GM19328 (cell line): ENCODE data around the gene CXCL10.

Experiments used
- ATAC-seq: cut with Tn5 transposase; IDR thresholded peaks from one replicate; pipeline ENCODE4 v1.9.1; 2021; ENCODE audit warnings: mild to moderate bottlenecking, moderate library complexity; ENCODE audit not compliant: unreplicated experiment

Gene CXCL10

DNA sequence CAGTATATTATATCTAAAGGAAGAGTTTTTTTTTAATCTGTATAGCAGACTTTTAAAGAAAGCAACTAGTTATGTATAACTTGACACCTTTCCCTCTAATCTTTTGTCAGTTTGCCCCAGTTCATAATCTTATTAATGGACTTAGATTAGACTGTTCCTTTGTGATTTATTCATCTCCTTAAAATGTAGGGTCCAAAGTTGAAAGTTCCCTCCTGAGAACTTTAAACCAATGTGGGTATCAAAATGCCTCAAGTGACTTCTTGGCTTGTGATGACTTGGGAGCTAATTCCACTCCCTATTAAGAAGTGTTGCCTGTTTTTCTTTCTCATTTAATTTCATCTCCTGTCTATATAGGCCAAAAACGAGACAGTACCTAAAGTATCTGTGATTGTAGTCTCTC lies 26.2 kb downstream of the CXCL10 start:
- ATAC-seq = no peak

DNA sequence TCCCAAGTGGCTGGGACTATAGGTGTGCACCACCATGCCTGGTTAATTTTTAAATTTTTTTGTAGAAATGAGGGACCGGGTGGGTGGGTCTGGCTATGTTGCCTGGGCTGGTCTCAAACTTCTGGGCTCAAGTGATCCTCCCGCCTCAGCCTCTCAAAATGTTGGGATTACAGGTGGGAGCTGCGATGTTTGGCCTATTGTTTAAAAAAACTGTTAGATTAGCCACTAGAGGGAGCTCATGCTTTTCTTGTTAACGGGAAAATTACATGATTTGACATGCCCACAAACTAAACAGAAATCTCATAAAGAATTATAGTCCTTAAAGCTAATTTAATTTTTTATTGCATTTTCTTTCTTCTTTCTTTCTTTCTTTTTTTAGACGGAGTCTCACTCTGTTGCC lies 27.6 kb downstream of the CXCL10 start:
- ATAC-seq = no peak

DNA sequence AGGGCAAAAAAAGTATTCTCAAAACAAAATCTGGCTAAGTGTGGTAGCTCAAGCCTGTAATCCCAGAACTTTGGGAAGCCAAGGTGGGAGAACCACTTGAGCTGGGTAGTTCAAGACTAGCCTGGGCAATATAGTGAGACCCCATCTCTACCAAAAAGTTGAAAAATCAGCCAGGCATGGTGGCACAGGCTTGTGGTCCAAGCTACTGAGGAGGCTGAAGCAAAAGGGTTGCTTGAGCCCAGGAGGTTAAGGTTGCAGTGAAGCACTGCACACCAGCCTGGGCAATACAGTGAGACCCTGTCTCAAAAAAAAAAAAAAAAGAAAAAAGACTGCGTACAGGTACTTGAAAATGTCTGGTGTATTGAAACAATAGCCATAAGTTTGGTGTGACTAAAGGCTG lies 30.8 kb downstream of the CXCL10 start:
- ATAC-seq = no peak

DNA sequence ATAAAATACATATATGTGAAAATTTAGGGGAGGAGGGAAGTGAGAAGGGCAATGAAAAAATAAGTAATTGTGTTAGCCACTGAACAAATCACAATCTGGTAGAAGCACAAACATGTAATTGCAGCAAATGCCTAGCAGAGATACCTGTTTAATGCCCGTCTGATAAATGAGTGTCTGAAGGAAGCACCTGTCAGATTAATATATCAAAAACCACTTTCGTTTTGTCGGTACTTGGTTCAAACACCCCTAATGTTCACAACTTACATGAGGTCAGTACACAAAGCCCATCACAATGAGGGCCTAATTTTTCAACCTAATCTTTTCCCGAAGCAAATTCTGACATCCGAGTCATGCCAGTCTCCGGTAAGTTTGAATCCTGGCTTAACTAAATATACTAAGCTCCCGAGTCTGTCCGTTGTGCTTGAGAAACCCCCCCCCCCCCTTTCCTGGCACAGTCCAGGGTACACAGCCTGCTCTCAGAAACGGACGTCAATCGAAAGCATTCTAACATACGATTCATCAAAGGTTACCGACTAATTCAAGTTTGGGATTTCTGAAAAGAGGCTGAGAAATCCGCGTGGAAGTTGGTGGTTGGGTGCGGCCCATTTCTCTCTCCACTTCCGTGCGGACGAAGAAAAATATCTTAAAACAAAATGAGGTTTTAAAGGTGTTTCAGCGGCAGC lies 33.3 kb downstream of the CXCL10 start:
- no peak for ATAC-seq

DNA sequence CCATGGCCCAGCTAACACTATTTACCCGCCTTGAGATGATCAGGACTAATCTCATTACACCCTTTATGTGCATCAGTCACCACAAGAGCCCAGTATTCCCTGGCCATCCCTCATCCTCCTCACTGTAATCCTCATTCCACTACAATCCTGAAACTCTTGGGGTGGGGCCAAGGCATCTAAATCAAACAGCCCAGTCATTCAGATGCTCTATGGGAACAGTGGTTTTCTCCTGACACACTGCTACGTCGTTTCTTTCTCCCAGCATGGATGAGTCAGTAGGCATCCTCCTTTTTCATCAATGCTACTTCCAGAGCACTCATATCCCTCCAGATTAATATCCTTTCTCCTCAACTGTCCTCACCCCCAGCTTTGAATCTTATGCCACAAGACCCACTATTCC lies 38.2 kb downstream of the CXCL10 start:
- no peak for ATAC-seq

DNA sequence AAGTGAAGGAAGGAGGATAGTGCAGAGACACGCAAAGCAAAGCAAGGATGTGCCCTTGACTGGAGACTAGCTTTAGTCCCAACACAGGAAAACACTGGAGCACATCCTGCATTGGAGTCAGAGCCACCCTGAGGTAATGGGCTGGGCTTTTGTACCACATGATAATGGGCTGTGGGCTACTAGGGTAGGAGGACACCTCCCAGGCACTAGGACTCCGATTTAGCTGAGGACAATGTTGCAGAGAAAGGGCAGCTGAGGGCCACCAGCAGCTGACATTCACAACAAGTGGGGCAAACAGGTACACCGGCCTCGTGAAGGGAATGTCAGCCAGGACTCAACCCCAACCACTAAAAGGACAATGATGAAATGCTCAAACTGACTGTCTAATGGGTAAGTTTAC lies 42.7 kb downstream of the CXCL10 start:
- no peak for ATAC-seq

DNA sequence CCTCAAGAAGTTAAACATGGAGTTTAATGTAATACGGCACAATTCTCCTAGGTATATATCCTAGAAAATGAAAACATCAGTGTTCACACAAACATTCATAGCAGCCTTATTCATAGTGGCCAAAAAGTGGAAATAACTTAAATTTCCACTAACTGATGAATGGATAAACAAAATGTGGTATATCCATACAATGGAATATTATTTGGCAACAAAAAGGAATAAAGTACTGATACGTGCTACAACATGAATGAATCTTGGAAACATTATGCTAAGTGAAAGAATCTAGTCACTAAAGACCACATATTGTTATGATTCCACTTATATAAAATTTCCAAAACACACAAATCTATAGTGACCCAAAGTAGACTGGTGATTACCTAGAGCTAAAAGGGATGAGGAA lies 47.1 kb downstream of the CXCL10 start:
- no peak for ATAC-seq

DNA sequence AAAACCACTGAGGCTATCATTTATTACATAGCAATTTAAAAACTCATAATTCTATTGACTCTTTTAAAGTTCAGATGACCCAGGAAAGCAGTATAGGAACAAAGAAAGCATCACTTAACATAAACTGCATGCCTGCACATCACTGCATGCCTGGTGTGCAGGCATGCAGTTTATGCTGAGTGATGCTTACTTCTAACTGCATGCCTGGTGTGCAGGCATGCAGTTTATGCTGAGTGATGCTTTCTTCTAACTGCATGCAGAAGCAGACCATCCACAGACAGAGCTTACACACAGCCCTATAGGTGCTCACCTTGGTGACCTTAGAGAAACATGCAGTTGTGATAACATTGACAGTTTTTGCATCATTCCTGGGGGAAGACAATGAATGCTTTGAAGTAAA lies 49.5 kb downstream of the CXCL10 start:
- no peak for ATAC-seq
